ENCODE results near the gene PCDHGC4. TPM values are rescaled to one million over a fixed set of nuclear protein-coding genes. Genes with fewer than 3 reads are reported as not detected.

The PCDHGC4 gene
- total and polyA plus RNA-seq, 9 donors: 0.98 to 2.1 (median 1.6) TPM

DNA sequence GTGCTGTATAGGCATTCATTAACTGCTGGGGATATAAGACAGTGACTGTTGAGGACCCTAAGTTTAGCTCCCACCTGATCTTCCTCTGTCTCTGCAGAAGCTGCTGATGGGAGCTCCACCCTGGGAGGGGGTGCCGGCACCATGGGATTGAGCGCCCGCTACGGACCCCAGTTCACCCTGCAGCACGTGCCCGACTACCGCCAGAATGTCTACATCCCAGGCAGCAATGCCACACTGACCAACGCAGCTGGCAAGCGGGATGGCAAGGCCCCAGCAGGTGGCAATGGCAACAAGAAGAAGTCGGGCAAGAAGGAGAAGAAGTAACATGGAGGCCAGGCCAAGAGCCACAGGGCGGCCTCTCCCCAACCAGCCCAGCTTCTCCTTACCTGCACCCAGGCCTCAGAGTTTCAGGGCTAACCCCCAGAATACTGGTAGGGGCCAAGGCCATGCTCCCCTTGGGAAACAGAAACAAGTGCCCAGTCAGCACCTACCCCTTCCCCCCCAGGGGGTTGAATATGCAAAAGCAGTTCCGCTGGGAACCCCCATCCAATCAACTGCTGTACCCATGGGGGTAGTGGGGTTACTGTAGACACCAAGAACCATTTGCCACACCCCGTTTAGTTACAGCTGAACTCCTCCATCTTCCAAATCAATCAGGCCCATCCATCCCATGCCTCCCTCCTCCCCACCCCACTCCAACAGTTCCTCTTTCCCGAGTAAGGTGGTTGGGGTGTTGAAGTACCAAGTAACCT is 26.2 kb downstream of the PCDHGC4 start:
- H3K27ac ChIP-seq (ENCODE audit: low read length): no peak overlapping the region
- no peak overlapping the region for H3K4me3 ChIP-seq (ENCODE audit: low read length)
- H3K27me3 ChIP-seq (ENCODE audit: control insufficient read depth, insufficient read depth, low read length): no peaks in the 10 kb centered on the region
- H3K36me3 ChIP-seq (ENCODE audit: control insufficient read depth, insufficient read depth, low read length): peaks cover 49% of the 10 kb centered on the region
- no peaks in the 10 kb centered on the region for H3K9me3 ChIP-seq (replicated peaks; ENCODE audit: control insufficient read depth, low read depth, low read length)
- 92% methylated on average over 10 of the region's 14 CpGs for WGBS (ENCODE audit: insufficient coverage)
- no peak for DNase-seq
- peaks cover 80% of the 10 kb centered on the region for H3K4me1 ChIP-seq (ENCODE audit: control insufficient read depth, insufficient read depth, low read length)

DNA sequence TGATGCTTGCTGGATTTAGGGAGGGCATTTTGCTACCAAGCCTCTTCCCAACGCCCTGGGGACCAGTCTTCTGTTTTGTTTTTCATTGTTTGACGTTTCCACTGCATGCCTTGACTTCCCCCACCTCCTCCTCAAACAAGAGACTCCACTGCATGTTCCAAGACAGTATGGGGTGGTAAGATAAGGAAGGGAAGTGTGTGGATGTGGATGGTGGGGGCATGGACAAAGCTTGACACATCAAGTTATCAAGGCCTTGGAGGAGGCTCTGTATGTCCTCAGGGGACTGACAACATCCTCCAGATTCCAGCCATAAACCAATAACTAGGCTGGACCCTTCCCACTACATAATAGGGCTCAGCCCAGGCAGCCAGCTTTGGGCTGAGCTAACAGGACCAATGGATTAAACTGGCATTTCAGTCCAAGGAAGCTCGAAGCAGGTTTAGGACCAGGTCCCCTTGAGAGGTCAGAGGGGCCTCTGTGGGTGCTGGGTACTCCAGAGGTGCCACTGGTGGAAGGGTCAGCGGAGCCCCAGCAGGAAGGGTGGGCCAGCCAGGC is 27.0 kb downstream of the PCDHGC4 start:
- H3K36me3 ChIP-seq (ENCODE audit: control insufficient read depth, insufficient read depth, low read length): peaks cover 49% of the 10 kb centered on the region
- no peak overlapping the region for H3K4me3 ChIP-seq (ENCODE audit: low read length)
- WGBS (ENCODE audit: insufficient coverage): 88% methylated on average over 2 of the region's 4 CpGs
- peaks cover 84% of the 10 kb centered on the region for H3K4me1 ChIP-seq (ENCODE audit: control insufficient read depth, insufficient read depth, low read length)
- H3K9me3 ChIP-seq (replicated peaks; ENCODE audit: control insufficient read depth, low read depth, low read length): no peaks in the 10 kb centered on the region
- no peak for DNase-seq
- H3K27ac ChIP-seq (ENCODE audit: low read length): peak overlapping the region; percentile 97
- H3K27me3 ChIP-seq (ENCODE audit: control insufficient read depth, insufficient read depth, low read length): no peaks in the 10 kb centered on the region

DNA sequence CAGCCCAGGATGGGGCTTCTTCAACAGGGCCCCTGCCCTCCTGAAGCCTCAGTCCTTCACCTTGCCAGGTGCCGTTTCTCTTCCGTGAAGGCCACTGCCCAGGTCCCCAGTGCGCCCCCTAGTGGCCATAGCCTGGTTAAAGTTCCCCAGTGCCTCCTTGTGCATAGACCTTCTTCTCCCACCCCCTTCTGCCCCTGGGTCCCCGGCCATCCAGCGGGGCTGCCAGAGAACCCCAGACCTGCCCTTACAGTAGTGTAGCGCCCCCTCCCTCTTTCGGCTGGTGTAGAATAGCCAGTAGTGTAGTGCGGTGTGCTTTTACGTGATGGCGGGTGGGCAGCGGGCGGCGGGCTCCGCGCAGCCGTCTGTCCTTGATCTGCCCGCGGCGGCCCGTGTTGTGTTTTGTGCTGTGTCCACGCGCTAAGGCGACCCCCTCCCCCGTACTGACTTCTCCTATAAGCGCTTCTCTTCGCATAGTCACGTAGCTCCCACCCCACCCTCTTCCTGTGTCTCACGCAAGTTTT is 27.6 kb downstream of the PCDHGC4 start:
- Histone ChIP-seq H3K9me3 (replicated peaks; ENCODE audit: control insufficient read depth, low read depth, low read length) (no peaks in the 10 kb centered on the region), H3K4me1 (ENCODE audit: control insufficient read depth, insufficient read depth, low read length) (peaks cover 85% of the 10 kb centered on the region), H3K4me3 (ENCODE audit: low read length) (peak overlapping the region; percentile 60), H3K27me3 (ENCODE audit: control insufficient read depth, insufficient read depth, low read length) (no peaks in the 10 kb centered on the region), H3K36me3 (ENCODE audit: control insufficient read depth, insufficient read depth, low read length) (peaks cover 50% of the 10 kb centered on the region), H3K27ac (ENCODE audit: low read length) (peak overlapping the region; percentile 97)
- WGBS (ENCODE audit: insufficient coverage): 10% methylated on average over 13 of the region's 28 CpGs
- peak; percentile 84 for DNase-seq

DNA sequence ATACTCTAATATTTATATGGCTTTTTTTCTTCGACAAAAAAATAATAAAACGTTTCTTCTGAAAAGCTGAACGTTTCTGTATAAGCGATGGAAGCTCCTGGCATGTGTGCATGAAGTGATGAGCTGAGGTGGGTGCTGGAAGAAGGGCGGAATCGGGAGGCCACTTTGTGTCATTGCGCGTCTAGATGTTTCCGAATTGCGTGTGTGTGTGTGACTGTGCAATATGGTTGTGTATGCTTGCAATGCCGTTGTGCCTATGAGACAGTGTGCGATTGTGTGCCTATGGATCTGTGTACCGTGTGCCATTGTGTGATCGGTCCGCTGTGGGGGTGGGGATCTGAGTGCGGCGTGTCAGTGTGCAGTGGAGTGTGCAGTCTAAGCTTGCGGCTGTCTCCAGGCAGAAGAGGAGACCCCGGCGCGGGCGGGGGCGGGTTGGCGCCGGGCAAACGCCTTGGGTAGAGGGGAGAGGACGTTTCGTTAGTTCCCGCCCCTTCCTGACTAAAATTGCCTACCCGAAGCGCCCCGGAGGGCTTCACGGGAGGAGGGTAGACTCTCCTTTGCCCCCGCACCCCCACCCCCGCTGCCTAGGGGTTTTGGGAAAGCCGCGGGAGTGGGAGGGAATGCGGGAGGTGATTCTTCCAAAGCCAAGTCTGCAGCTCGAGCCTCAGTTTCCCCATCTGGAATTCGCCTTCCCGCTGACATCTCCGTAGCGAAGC is 28.2 kb downstream of the PCDHGC4 start:
- Histone ChIP-seq H3K27ac (ENCODE audit: low read length) (peak overlapping the region; percentile 97), H3K4me3 (ENCODE audit: low read length) (peak overlapping the region; percentile 60), H3K4me1 (ENCODE audit: control insufficient read depth, insufficient read depth, low read length) (peaks cover 84% of the 10 kb centered on the region), H3K27me3 (ENCODE audit: control insufficient read depth, insufficient read depth, low read length) (no peaks in the 10 kb centered on the region), H3K9me3 (replicated peaks; ENCODE audit: control insufficient read depth, low read depth, low read length) (no peaks in the 10 kb centered on the region), H3K36me3 (ENCODE audit: control insufficient read depth, insufficient read depth, low read length) (peaks cover 45% of the 10 kb centered on the region)
- peak; percentile 78 for DNase-seq
- 0% methylated on average over 27 of the region's 43 CpGs for WGBS (ENCODE audit: insufficient coverage)

DNA sequence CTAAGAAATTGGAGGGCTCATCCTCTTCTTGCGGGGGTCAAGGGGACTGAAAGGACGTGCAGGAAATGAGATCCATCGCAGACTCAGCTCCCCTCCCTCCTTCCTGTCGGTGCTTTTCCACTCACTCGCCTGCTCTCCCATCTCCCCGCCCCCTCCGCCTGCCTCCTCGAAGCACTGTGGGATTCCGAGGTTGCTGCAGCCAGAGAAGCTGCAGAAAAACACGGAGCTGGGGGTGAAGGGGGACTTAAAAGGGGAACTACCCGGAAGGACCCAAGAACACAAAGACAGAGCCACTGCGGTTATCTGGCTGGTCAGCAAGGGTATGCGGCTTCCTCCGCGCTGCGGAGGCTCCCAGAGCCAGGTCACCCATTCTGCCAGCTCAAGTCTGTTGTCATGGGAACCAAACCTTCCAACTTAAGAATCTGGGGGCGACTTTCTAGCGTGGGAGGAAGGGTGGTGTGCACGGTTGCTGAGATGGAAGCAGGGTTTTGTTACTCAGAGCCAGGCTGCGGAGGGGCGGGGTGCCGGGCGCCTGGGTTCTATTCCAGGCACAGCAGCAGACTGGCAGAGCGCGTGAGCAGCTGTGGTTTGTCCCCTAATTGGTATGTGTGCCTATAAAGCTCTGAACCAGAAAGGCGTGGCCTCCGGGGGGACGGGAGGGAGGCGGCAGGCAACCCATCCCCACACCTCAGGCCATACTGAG is 28.9 kb downstream of the PCDHGC4 start:
- H3K36me3 ChIP-seq (ENCODE audit: control insufficient read depth, insufficient read depth, low read length): peaks cover 46% of the 10 kb centered on the region
- H3K9me3 ChIP-seq (replicated peaks; ENCODE audit: control insufficient read depth, low read depth, low read length): no peaks in the 10 kb centered on the region
- peaks cover 83% of the 10 kb centered on the region for H3K4me1 ChIP-seq (ENCODE audit: control insufficient read depth, insufficient read depth, low read length)
- H3K27ac ChIP-seq (ENCODE audit: low read length): peak overlapping the region; percentile 97
- 0% methylated on average over 6 of the region's 29 CpGs for WGBS (ENCODE audit: insufficient coverage)
- H3K27me3 ChIP-seq (ENCODE audit: control insufficient read depth, insufficient read depth, low read length): no peaks in the 10 kb centered on the region
- H3K4me3 ChIP-seq (ENCODE audit: low read length): peak overlapping the region; percentile 60
- peak; percentile 96 for DNase-seq

DNA sequence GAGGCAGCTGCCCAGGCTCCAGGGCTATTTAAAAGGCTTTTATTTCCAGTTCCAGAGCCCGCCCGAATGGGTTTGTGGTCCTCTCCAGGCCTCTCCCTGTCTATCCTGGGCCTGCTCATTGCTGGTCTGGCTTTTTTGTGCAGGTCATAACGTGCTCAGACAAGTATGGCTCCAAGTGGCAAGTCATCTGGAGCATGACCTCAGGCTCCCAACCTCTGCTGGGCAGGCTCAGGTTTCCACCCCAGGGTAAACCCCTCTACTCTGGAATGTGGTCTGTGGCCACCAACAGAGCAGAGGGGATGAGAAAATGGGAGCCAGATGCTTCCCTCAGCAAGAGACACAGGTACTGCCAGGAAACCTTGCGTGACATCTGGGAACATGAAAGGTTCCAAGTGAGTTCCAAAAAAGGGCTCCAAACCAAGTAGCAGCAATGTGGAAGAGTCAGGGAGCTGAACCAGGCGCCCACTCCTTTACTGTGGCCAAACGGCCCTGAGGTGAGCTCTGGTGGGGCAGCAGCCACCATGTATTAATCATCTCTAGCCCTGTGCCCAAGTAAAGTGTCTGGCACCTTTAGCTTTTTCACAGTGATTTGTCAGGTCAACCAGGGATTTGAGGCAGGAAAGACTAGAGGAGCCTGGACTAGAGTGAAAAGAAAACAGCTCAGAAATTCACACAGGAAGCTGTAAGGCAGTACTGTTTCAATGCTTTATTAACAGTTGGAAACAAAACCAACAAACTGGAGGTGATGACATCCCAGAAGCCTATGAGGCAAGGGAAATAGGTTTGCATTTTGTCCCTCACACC is 29.7 kb downstream of the PCDHGC4 start:
- peak; percentile 69 for DNase-seq
- no peaks in the 10 kb centered on the region for H3K27me3 ChIP-seq (ENCODE audit: control insufficient read depth, insufficient read depth, low read length)
- H3K36me3 ChIP-seq (ENCODE audit: control insufficient read depth, insufficient read depth, low read length): peaks cover 48% of the 10 kb centered on the region
- H3K9me3 ChIP-seq (replicated peaks; ENCODE audit: control insufficient read depth, low read depth, low read length): no peaks in the 10 kb centered on the region
- H3K4me1 ChIP-seq (ENCODE audit: control insufficient read depth, insufficient read depth, low read length): peaks cover 82% of the 10 kb centered on the region
- peak overlapping the region; percentile 60 for H3K4me3 ChIP-seq (ENCODE audit: low read length)
- 23% methylated on average over 6 of the region's 6 CpGs for WGBS (ENCODE audit: insufficient coverage)
- H3K27ac ChIP-seq (ENCODE audit: low read length): peak overlapping the region; percentile 97

DNA sequence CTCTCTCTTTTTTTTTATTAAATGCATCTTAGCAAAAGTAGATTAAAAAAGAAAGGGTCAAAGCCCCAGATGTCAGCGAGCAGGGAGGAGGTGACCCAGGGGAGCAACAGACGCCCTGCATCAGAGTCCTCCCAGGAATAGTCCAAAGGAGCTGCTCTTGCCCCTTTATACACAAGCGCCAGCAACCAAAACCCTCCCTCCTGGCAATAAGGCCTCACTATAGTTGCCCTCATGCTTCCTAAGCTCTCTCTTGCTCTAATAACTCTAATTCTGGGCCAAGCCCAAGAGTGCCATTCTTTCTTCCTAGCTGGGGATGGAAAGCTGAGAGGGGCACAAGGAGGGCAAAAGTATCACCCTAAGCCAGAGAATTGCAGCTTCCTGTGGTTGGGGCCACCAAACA is 30.3 kb downstream of the PCDHGC4 start:
- Histone ChIP-seq H3K27ac (ENCODE audit: low read length) (peak overlapping the region; percentile 97), H3K4me3 (ENCODE audit: low read length) (no peak overlapping the region), H3K9me3 (replicated peaks; ENCODE audit: control insufficient read depth, low read depth, low read length) (no peaks in the 10 kb centered on the region), H3K4me1 (ENCODE audit: control insufficient read depth, insufficient read depth, low read length) (peaks cover 80% of the 10 kb centered on the region), H3K36me3 (ENCODE audit: control insufficient read depth, insufficient read depth, low read length) (peaks cover 41% of the 10 kb centered on the region), H3K27me3 (ENCODE audit: control insufficient read depth, insufficient read depth, low read length) (no peaks in the 10 kb centered on the region)
- 42% methylated on average over 3 of the region's 3 CpGs for WGBS (ENCODE audit: insufficient coverage)
- no peak for DNase-seq

DNA sequence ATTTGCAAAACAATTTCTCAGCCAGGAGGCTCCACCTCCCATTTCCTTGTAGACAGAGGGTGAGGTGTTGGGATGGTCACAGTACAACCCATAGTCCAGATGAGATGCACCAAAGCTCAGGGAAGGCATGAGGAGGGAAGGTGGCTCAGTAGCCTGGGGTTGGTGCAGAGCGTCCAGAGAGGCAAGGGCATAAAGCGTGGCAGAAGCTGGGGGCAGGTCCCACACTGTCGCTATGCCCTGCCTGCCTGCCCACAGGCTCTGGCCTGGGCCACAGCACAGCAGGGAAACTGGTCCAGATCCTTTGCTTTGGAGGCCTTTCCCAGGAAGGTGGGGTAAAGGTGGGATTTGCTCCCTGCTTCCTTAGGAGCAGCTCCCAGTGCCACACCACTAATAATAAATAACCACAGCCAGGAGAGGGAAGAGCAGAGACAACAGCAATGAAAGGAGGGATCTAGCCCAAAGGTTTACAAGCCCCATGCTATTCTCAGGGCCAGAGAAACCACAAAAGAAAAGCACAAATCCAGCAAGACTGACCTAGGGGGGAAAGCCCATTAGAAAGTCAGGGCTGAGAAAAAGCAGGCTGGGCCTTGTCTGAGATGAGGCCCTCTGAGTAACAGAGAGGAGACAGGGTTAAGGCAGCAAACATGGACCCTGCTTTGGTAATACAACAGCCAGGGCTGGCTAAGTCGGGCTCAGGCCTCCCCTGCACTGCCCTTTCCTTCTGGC is 31.3 kb downstream of the PCDHGC4 start:
- H3K36me3 ChIP-seq (ENCODE audit: control insufficient read depth, insufficient read depth, low read length): peaks cover 34% of the 10 kb centered on the region
- no peaks in the 10 kb centered on the region for H3K27me3 ChIP-seq (ENCODE audit: control insufficient read depth, insufficient read depth, low read length)
- H3K27ac ChIP-seq (ENCODE audit: low read length): peak overlapping the region; percentile 97
- H3K9me3 ChIP-seq (replicated peaks; ENCODE audit: control insufficient read depth, low read depth, low read length): no peaks in the 10 kb centered on the region
- DNase-seq: no peak
- 83% methylated on average over 3 of the region's 4 CpGs for WGBS (ENCODE audit: insufficient coverage)
- no peak overlapping the region for H3K4me3 ChIP-seq (ENCODE audit: low read length)
- peaks cover 87% of the 10 kb centered on the region for H3K4me1 ChIP-seq (ENCODE audit: control insufficient read depth, insufficient read depth, low read length)

DNA sequence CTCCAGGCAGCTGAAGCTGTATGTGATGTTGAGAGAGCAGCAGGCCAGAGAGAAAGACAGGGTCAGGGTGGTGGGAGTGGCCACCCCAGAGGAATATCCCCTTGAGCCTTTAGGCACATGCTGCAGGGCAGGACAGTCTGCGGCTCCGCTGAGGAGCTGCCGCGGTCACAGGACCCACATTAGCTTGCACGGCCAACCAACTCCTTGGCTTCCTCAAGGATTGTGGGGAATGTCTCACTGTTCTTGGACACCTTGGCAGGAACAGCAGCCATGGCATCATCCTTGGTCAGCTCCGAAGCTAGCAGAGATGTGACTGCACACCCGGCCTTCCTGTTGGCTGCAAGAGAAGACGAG is 31.8 kb downstream of the PCDHGC4 start:
- DNase-seq: peak; percentile 32
- WGBS (ENCODE audit: insufficient coverage): 82% methylated on average over 6 of the region's 8 CpGs
- H3K27me3 ChIP-seq (ENCODE audit: control insufficient read depth, insufficient read depth, low read length): no peaks in the 10 kb centered on the region
- no peaks in the 10 kb centered on the region for H3K9me3 ChIP-seq (replicated peaks; ENCODE audit: control insufficient read depth, low read depth, low read length)
- H3K27ac ChIP-seq (ENCODE audit: low read length): peak overlapping the region; percentile 97
- no peak overlapping the region for H3K4me3 ChIP-seq (ENCODE audit: low read length)
- peaks cover 29% of the 10 kb centered on the region for H3K36me3 ChIP-seq (ENCODE audit: control insufficient read depth, insufficient read depth, low read length)
- peaks cover 91% of the 10 kb centered on the region for H3K4me1 ChIP-seq (ENCODE audit: control insufficient read depth, insufficient read depth, low read length)
